Smooth muscle cell (in vitro differentiated cells): ENCODE results near the gene TM7SF3. TPM values are rescaled to one million over a fixed set of nuclear protein-coding genes. Genes with fewer than 3 reads are reported as not detected.

Experiments used
- DNase-seq: peaks from one replicate; lab custom pipeline; 2025; ENCODE audit not compliant: unreplicated experiment; lab: John Stamatoyannopoulos, UW
- H2AFZ ChIP-seq: fragments of 200-600 bp; sonication (generic); 2 replicates; pipeline ENCODE4 v1.6.0; 2016; ENCODE audit warnings: antibody characterized with exemption, low read depth, mild to moderate bottlenecking
- H3F3A ChIP-seq: fragments of 200-600 bp; sonication (generic); 2 replicates; pipeline ENCODE4 v1.6.0; 2017; ENCODE audit warnings: antibody characterized with exemption, low read depth
- H3K27ac ChIP-seq: fragments of 200-600 bp; sonication (generic); 2 replicates; pipeline ENCODE4 v1.5.1; 2016; ENCODE audit warnings: low read depth, mild to moderate bottlenecking
- H3K27me3 ChIP-seq: fragments of 200-600 bp; sonication (generic); 2 replicates; pipeline ENCODE4 v1.6.1; 2016; ENCODE audit warnings: low read depth, mild to moderate bottlenecking
- H3K36me3 ChIP-seq: fragments of 200-600 bp; sonication (generic); 2 replicates; pipeline ENCODE4 v1.5.1; 2016; ENCODE audit warnings: low read depth
- H3K4me1 ChIP-seq: fragments of 200-600 bp; sonication (generic); 2 replicates; pipeline ENCODE4 v1.5.1; 2016; ENCODE audit warnings: low read depth
- H3K4me2 ChIP-seq: fragments of 200-600 bp; sonication (generic); 2 replicates; pipeline ENCODE4 v1.6.0; 2016; ENCODE audit warnings: mild to moderate bottlenecking
- H3K4me3 ChIP-seq: fragments of 200-600 bp; sonication (generic); 2 replicates; pipeline ENCODE4 v1.5.1; 2016; ENCODE audit warnings: mild to moderate bottlenecking
- H3K79me2 ChIP-seq: fragments of 200-600 bp; sonication (generic); 2 replicates; pipeline ENCODE4 v1.6.0; 2016; ENCODE audit warnings: low read depth, mild to moderate bottlenecking
- H3K9ac ChIP-seq: fragments of 200-600 bp; sonication (generic); 2 replicates; pipeline ENCODE4 v1.6.0; 2016; ENCODE audit warnings: low read depth
- H3K9me3 ChIP-seq: fragments of 200-600 bp; sonication (generic); replicated peaks from 2 replicates; pipeline ENCODE4 v1.5.1; 2016; ENCODE audit warnings: low read depth
- H4K20me1 ChIP-seq: fragments of 200-600 bp; sonication (generic); 2 replicates; pipeline ENCODE4 v1.6.0; 2016; ENCODE audit warnings: low read depth
- CTCF ChIP-seq: fragments of 200-600 bp; sonication (generic); IDR thresholded peaks from 2 replicates; pipeline ENCODE4 v1.5.1; 2017; ENCODE audit warnings: borderline replicate concordance, mild to moderate bottlenecking, antibody characterized with exemption; ENCODE audit not compliant: insufficient read depth, poor library complexity, severe bottlenecking
- WGBS: methylation state at CpG from one replicate; pipeline ENCODE4 v1.1.7; 2016; ENCODE audit warnings: low lambda C conversion rate; 5-methylcytosine and 5-hydroxymethylcytosine counted together
- polyA plus RNA-seq: library from polyadenylated mRNA; unstranded; fragments of >200 nt; fragmentation: Nextera tagmentation; extraction: Ambion mirVana; gene quantifications from 2 replicates; pipeline ENCODE4 v1.2.1, GENCODE V29; 2016
- total RNA-seq: library from RNA; depleted of rRNA; stranded (reverse); fragments of >200 nt; gene quantifications from 2 replicates; pipeline ENCODE4 v1.2.3, GENCODE V29; 2014

Gene TM7SF3
- total and polyA plus RNA-seq, 2 experiments from 2014 or later: 48.2 to 67.4 TPM

DNA sequence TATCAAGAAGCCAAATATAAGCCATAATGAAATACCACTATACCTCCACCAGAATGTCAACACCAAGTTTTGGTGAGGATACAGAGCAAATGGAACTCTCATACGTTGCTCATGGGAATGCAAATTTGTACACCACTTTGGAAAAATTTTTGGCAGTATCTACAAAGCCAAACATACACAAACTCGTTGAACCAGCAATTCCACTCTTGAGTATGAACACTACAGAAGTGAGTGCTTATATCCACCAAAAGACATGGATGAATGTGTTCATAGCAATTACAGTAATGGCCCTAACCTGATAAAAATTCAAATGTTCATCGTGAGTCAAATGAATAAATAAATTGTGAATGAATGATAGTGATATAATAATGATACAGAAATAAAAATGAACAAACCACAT lies 43.4 kb upstream of the TM7SF3 start:
- H3F3A ChIP-seq: no peaks in the 10 kb centered on the region
- H3K4me2 ChIP-seq: no peak overlapping the region
- H3K9me3 ChIP-seq: no peaks in the 10 kb centered on the region
- no peaks in the 10 kb centered on the region for H3K4me1 ChIP-seq
- no peaks in the 10 kb centered on the region for H3K79me2 ChIP-seq
- H3K36me3 ChIP-seq: no peaks in the 10 kb centered on the region
- no peak overlapping the region for H2AFZ ChIP-seq
- H4K20me1 ChIP-seq: no peaks in the 10 kb centered on the region
- no peak for DNase-seq
- no peaks in the 10 kb centered on the region for H3K27me3 ChIP-seq
- TF ChIP-seq CTCF: no peak
- 62% methylated on average over 3 of the region's 3 CpGs for WGBS
- no peak overlapping the region for H3K4me3 ChIP-seq
- H3K9ac ChIP-seq: no peak overlapping the region
- no peak overlapping the region for H3K27ac ChIP-seq

GRCh38 chr12:27055966-27056365 lies 41.8 kb upstream of the TM7SF3 start:
- Histone ChIP-seq H3K9ac (no peak overlapping the region), H3K27me3 (no peaks in the 10 kb centered on the region), H3K4me3 (no peak overlapping the region), H3K4me2 (no peak overlapping the region), H3K4me1 (no peaks in the 10 kb centered on the region), H3K36me3 (no peaks in the 10 kb centered on the region), H4K20me1 (no peaks in the 10 kb centered on the region), H3K79me2 (no peaks in the 10 kb centered on the region), H2AFZ (no peak overlapping the region), H3K9me3 (no peaks in the 10 kb centered on the region), H3K27ac (no peak overlapping the region), H3F3A (no peaks in the 10 kb centered on the region)
- no peak for TF ChIP-seq CTCF
- 85% methylated on average over 7 of the region's 7 CpGs for WGBS
- DNase-seq: no peak

DNA sequence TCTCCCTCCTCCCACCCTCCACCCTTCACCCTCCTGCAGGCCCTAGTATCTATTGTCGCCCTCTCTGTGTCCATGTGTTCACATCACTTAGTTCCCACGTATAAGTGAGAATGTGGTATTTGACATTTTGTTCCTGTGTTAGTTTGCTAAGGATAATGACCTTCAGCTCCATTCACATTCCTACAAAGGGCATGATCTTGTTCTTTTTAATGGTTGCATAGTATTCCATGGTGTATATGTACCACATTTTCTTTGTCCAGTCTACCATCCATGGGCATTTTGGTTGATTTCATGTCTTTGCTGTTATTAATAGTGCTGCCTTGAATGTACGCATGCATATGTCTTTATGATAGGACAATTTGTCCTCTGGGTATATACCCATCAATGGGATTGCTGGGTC lies 38.6 kb upstream of the TM7SF3 start:
- H3K4me3 ChIP-seq: no peak overlapping the region
- H3K9me3 ChIP-seq: no peaks in the 10 kb centered on the region
- no peaks in the 10 kb centered on the region for H3K36me3 ChIP-seq
- H3K4me2 ChIP-seq: no peak overlapping the region
- no peaks in the 10 kb centered on the region for H3K79me2 ChIP-seq
- no peak for DNase-seq
- WGBS: 95% methylated on average over 3 of the region's 3 CpGs
- no peaks in the 10 kb centered on the region for H4K20me1 ChIP-seq
- no peaks in the 10 kb centered on the region for H3K4me1 ChIP-seq
- H2AFZ ChIP-seq: no peak overlapping the region
- no peak overlapping the region for H3K27ac ChIP-seq
- no peaks in the 10 kb centered on the region for H3F3A ChIP-seq
- TF ChIP-seq CTCF: no peak
- H3K27me3 ChIP-seq: no peaks in the 10 kb centered on the region
- H3K9ac ChIP-seq: no peak overlapping the region

- WGBS: 96% methylated on average over 1 of the region's 1 CpG
- H3K9me3 ChIP-seq: no peaks in the 10 kb centered on the region
- TF ChIP-seq CTCF: no peak
These were observed 38.0 kb upstream of the TM7SF3 start for GRCh38 chr12:27052176-27052575.

More at GRCh38 chr12:27052176-27052575, 38.0 kb upstream of the TM7SF3 start:
- Histone ChIP-seq H3K79me2 (no peaks in the 10 kb centered on the region), H3K4me1 (no peaks in the 10 kb centered on the region), H4K20me1 (no peaks in the 10 kb centered on the region), H3K27ac (no peak overlapping the region), H3K4me2 (no peak overlapping the region), H3F3A (no peaks in the 10 kb centered on the region), H3K36me3 (no peaks in the 10 kb centered on the region), H3K27me3 (no peaks in the 10 kb centered on the region), H3K4me3 (no peak overlapping the region), H3K9ac (no peak overlapping the region), H2AFZ (no peak overlapping the region)
- no peak for DNase-seq
